IPS-20b (cell line): ENCODE results near the gene FRAS1.
"Not testable (repeated sequence)": the region's sequence is repeated elsewhere in the genome, so short reads cannot be mapped to it uniquely, and the experiment has no call there.

Experiments
- H3K27ac ChIP-seq: one replicate; pipeline ENCODE4 v1.5.1; 2013; ENCODE audit warnings: low read length
- H3K27me3 ChIP-seq: 2 replicates; pipeline ENCODE4 v1.6.1; 2013; ENCODE audit warnings: mild to moderate bottlenecking, low read length, inconsistent platforms; ENCODE audit not compliant: insufficient read depth
- H3K36me3 ChIP-seq: 2 replicates; pipeline ENCODE4 v1.6.1; 2013; ENCODE audit warnings: low read depth, mild to moderate bottlenecking, inconsistent platforms, low read length, moderate library complexity; ENCODE audit not compliant: insufficient read depth
- H3K4me1 ChIP-seq: 2 replicates; pipeline ENCODE4 v1.6.1; 2013; ENCODE audit warnings: mild to moderate bottlenecking, control low read depth, inconsistent platforms, low read length, moderate library complexity; ENCODE audit not compliant: insufficient read depth
- H3K4me3 ChIP-seq: 2 replicates; pipeline ENCODE4 v1.5.1; 2013; ENCODE audit warnings: mild to moderate bottlenecking, low read length, inconsistent platforms
- H3K9ac ChIP-seq: 2 replicates; pipeline ENCODE4 v1.6.1; 2013; ENCODE audit warnings: low read depth, mild to moderate bottlenecking, inconsistent platforms, low read length, moderate library complexity
- H3K9me3 ChIP-seq: 2 replicates; pipeline ENCODE4 v1.6.1; 2013; ENCODE audit warnings: mild to moderate bottlenecking, low read depth, low read length, inconsistent platforms; ENCODE audit not compliant: insufficient read depth

FRAS1 gene

GRCh38 chr4:78267790-78268189 is 210.7 kb downstream of the FRAS1 start:
- H3K36me3 ChIP-seq, result peaks cover 77% of the 10 kb centered on the region
- H3K27me3 ChIP-seq, result no peaks in the 10 kb centered on the region
- H3K4me1 ChIP-seq, result 0 out of 2 replicates have a peak, but pooled peaks cover 5% of the 10 kb centered on the region
- H3K9ac ChIP-seq, result no peak overlapping the region
- no peak overlapping the region for H3K4me3 ChIP-seq
- no peak overlapping the region for H3K27ac ChIP-seq
- H3K9me3 ChIP-seq, result peaks cover 13% of the 10 kb centered on the region

- Histone ChIP-seq H3K27ac (no peak overlapping the region), H3K36me3 (peaks cover 72% of the 10 kb centered on the region), H3K9me3 (peaks cover 13% of the 10 kb centered on the region), H3K9ac (no peak overlapping the region), H3K4me3 (no peak overlapping the region), H3K27me3 (no peaks in the 10 kb centered on the region), H3K4me1 (0 out of 2 replicates have a peak, but pooled peaks cover 5% of the 10 kb centered on the region)
Observed at GRCh38 chr4:78268597-78268996, 211.5 kb downstream of the FRAS1 start.

GRCh38 chr4:78275450-78275849 is 218.3 kb downstream of the FRAS1 start:
- H3K27ac ChIP-seq, H3K4me3 ChIP-seq, H3K9ac ChIP-seq, H3K27me3 ChIP-seq, H3K4me1 ChIP-seq, H3K9me3 ChIP-seq: not testable (repeated sequence)
- peaks cover 39% of the 10 kb centered on the region for H3K36me3 ChIP-seq

GRCh38 chr4:78286281-78286680 is 229.2 kb downstream of the FRAS1 start:
- Histone ChIP-seq H3K9ac (no peak overlapping the region), H3K9me3 (no peaks in the 10 kb centered on the region), H3K36me3 (peaks cover 72% of the 10 kb centered on the region), H3K4me3 (no peak overlapping the region), H3K27ac (no peak overlapping the region), H3K27me3 (no peaks in the 10 kb centered on the region), H3K4me1 (peaks cover 2% of the 10 kb centered on the region; the same call in 1 of the 2 replicates)

GRCh38 chr4:78288327-78288726 is 231.2 kb downstream of the FRAS1 start:
- Histone ChIP-seq H3K4me3 (no peak overlapping the region), H3K36me3 (peaks cover 63% of the 10 kb centered on the region), H3K27ac (no peak overlapping the region), H3K9ac (no peak overlapping the region), H3K27me3 (no peaks in the 10 kb centered on the region), H3K9me3 (no peaks in the 10 kb centered on the region), H3K4me1 (peaks cover 3% of the 10 kb centered on the region; the same call in 1 of the 2 replicates)

- H3K9me3 ChIP-seq, result no peaks in the 10 kb centered on the region
- H3K27ac ChIP-seq, result no peak overlapping the region
Observed at GRCh38 chr4:78291277-78291676, 234.2 kb downstream of the FRAS1 start.

GRCh38 chr4:78292341-78292740 is 235.2 kb downstream of the FRAS1 start:
- no peak overlapping the region for H3K9ac ChIP-seq
- H3K4me1 ChIP-seq, result peaks cover 3% of the 10 kb centered on the region; the same call in 1 of the 2 replicates
- no peak overlapping the region for H3K27ac ChIP-seq
- H3K4me3 ChIP-seq, result no peak overlapping the region
- H3K36me3 ChIP-seq, result peaks cover 46% of the 10 kb centered on the region
- H3K27me3 ChIP-seq, result no peaks in the 10 kb centered on the region
- H3K9me3 ChIP-seq, result no peaks in the 10 kb centered on the region

More at GRCh38 chr4:78291277-78291676, 234.2 kb downstream of the FRAS1 start:
- H3K27me3 ChIP-seq, result no peaks in the 10 kb centered on the region
- no peak overlapping the region for H3K9ac ChIP-seq
- peaks cover 3% of the 10 kb centered on the region; the same call in 1 of the 2 replicates for H3K4me1 ChIP-seq
- H3K36me3 ChIP-seq, result peaks cover 47% of the 10 kb centered on the region
- no peak overlapping the region for H3K4me3 ChIP-seq

- Histone ChIP-seq H3K27ac (no peak overlapping the region), H3K27me3 (no peaks in the 10 kb centered on the region), H3K36me3 (peaks cover 42% of the 10 kb centered on the region), H3K9ac (no peak overlapping the region), H3K4me3 (no peak overlapping the region), H3K4me1 (peaks cover 3% of the 10 kb centered on the region; the same call in 1 of the 2 replicates), H3K9me3 (no peaks in the 10 kb centered on the region)
Observed at GRCh38 chr4:78292856-78293255, 235.7 kb downstream of the FRAS1 start.

- H3K4me1 ChIP-seq, result peaks cover 3% of the 10 kb centered on the region; the same call in 1 of the 2 replicates
- no peak overlapping the region for H3K4me3 ChIP-seq
- peaks cover 38% of the 10 kb centered on the region for H3K36me3 ChIP-seq
- no peak overlapping the region for H3K27ac ChIP-seq
- no peak overlapping the region for H3K9ac ChIP-seq
- no peaks in the 10 kb centered on the region for H3K9me3 ChIP-seq
- H3K27me3 ChIP-seq, result no peaks in the 10 kb centered on the region
Observed at GRCh38 chr4:78293348-78293747, 236.2 kb downstream of the FRAS1 start.

GRCh38 chr4:78293821-78294301 is 236.7 kb downstream of the FRAS1 start:
- peaks cover 3% of the 10 kb centered on the region; the same call in 1 of the 2 replicates for H3K4me1 ChIP-seq
- H3K36me3 ChIP-seq, result peaks cover 38% of the 10 kb centered on the region
- no peak overlapping the region for H3K4me3 ChIP-seq
- no peaks in the 10 kb centered on the region for H3K27me3 ChIP-seq
- H3K27ac ChIP-seq, result no peak overlapping the region
- H3K9me3 ChIP-seq, result no peaks in the 10 kb centered on the region
- no peak overlapping the region for H3K9ac ChIP-seq

GRCh38 chr4:78296261-78296660 is 239.1 kb downstream of the FRAS1 start:
- H3K27ac ChIP-seq, result no peak overlapping the region
- peaks cover 1% of the 10 kb centered on the region; the same call in 1 of the 2 replicates for H3K4me1 ChIP-seq
- H3K4me3 ChIP-seq, result no peak overlapping the region
- H3K9ac ChIP-seq, result no peak overlapping the region
- H3K36me3 ChIP-seq, result peaks cover 55% of the 10 kb centered on the region
- H3K9me3 ChIP-seq, result no peaks in the 10 kb centered on the region
- H3K27me3 ChIP-seq, result no peaks in the 10 kb centered on the region

GRCh38 chr4:78297116-78297800 is 240.1 kb downstream of the FRAS1 start:
- Histone ChIP-seq H3K9ac (no peak overlapping the region), H3K9me3 (no peaks in the 10 kb centered on the region), H3K27ac (no peak overlapping the region), H3K4me1 (no peaks in the 10 kb centered on the region), H3K27me3 (no peaks in the 10 kb centered on the region), H3K36me3 (peaks cover 59% of the 10 kb centered on the region), H3K4me3 (no peak overlapping the region)
